ENCODE measurements around the gene NSMCE3.

Gene NSMCE3

GRCh38 chr15:29276366-29276765, 6.7 kb upstream of the NSMCE3 start:
- Histone ChIP-seq H3K9me3 (ENCODE audit: low read depth, low read length) (no peaks in the 10 kb centered on the region), H3K36me3 (ENCODE audit: insufficient read depth, low read length) (no peaks in the 10 kb centered on the region), H3K9ac (ENCODE audit: insufficient read length) (no peak overlapping the region), H3K4me3 (no peak overlapping the region), H3K27ac (no peak overlapping the region)
- no peak for TF ChIP-seq EZH2 (IDR thresholded peaks at IDR 0.05)
- TF ChIP-seq FOXP2 (optimal IDR thresholded peaks at IDR 0.05; ENCODE audit: control extremely low read depth, extremely low read length, insufficient read depth) = no peak
- no peak for TF ChIP-seq POLR2AphosphoS5 (IDR thresholded peaks at IDR 0.05; ENCODE audit: borderline replicate concordance, low read depth, low read length)
- DNase-seq (ENCODE audit: low read depth, low spot score) = no peak

DNA sequence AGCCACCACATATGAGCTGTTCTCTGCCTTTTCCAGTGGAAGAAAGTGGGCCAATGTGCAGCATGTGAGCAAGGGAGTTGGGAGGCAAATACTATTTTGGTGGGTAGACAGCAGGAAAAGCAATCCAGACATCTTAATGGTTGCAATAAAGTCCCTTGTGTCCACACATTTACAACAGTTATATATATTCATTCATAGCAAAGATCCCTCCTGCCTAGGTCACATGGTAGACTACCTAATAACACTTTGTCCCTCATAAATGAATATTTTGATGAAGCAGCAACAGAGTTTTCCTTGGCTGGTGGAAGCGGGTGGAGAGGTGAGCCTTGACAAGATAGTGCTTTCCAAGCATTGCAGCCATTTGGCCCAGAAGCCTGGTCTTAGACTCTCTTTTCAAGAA, 6.2 kb upstream of the NSMCE3 start:
- Histone ChIP-seq H3K27ac (no peak overlapping the region), H3K36me3 (ENCODE audit: insufficient read depth, low read length) (no peaks in the 10 kb centered on the region), H3K4me3 (no peak overlapping the region), H3K9ac (ENCODE audit: insufficient read length) (no peak overlapping the region), H3K9me3 (ENCODE audit: low read depth, low read length) (no peaks in the 10 kb centered on the region)
- DNase-seq (ENCODE audit: low read depth, low spot score) = no peak
- TF ChIP-seq EZH2 (IDR thresholded peaks at IDR 0.05) = no peak
- TF ChIP-seq FOXP2 (optimal IDR thresholded peaks at IDR 0.05; ENCODE audit: control extremely low read depth, extremely low read length, insufficient read depth) = no peak
- TF ChIP-seq POLR2AphosphoS5 (IDR thresholded peaks at IDR 0.05; ENCODE audit: borderline replicate concordance, low read depth, low read length) = no peak

DNA sequence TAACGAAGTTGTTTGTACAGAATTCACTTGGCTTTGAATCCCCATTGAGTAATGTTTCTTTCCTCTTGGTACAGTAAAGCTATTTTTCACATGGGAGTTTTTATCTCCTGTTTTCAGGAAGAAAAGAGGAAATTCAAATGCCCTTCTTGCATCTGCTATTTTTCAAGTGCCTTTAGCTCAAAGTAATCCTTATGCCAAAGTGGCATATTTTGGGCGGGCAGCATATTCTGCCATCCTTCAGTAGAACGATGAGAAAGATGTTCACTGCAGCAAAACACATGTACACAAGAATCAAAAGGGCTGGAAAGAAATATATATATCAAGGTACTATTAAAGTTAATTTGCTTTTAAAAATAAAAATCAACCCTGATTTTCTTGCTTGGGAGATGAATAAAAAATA, 5.3 kb upstream of the NSMCE3 start:
- Histone ChIP-seq H3K9me3 (ENCODE audit: low read depth, low read length) (no peaks in the 10 kb centered on the region), H3K36me3 (ENCODE audit: insufficient read depth, low read length) (no peaks in the 10 kb centered on the region), H3K9ac (ENCODE audit: insufficient read length) (no peak overlapping the region), H3K27ac (no peak overlapping the region), H3K4me3 (no peak overlapping the region)
- TF ChIP-seq EZH2 (IDR thresholded peaks at IDR 0.05) (no peak), FOXP2 (optimal IDR thresholded peaks at IDR 0.05; ENCODE audit: control extremely low read depth, extremely low read length, insufficient read depth) (no peak), POLR2AphosphoS5 (IDR thresholded peaks at IDR 0.05; ENCODE audit: borderline replicate concordance, low read depth, low read length) (no peak)
- no peak for DNase-seq (ENCODE audit: low read depth, low spot score)

- no peak overlapping the region for H3K27ac ChIP-seq
- TF ChIP-seq POLR2AphosphoS5 (IDR thresholded peaks at IDR 0.05; ENCODE audit: borderline replicate concordance, low read depth, low read length) (no peak), FOXP2 (optimal IDR thresholded peaks at IDR 0.05; ENCODE audit: control extremely low read depth, extremely low read length, insufficient read depth) (no peak), EZH2 (IDR thresholded peaks at IDR 0.05) (no peak)
- no peaks in the 10 kb centered on the region for H3K36me3 ChIP-seq (ENCODE audit: insufficient read depth, low read length)
- no peak overlapping the region for H3K4me3 ChIP-seq
- no peak for DNase-seq (ENCODE audit: low read depth, low spot score)
- H3K9ac ChIP-seq (ENCODE audit: insufficient read length) = no peak overlapping the region
- no peaks in the 10 kb centered on the region for H3K9me3 ChIP-seq (ENCODE audit: low read depth, low read length)
Observed at GRCh38 chr15:29272219-29272618, 2.6 kb upstream of the NSMCE3 start.

- TF ChIP-seq POLR2AphosphoS5 (IDR thresholded peaks at IDR 0.05; ENCODE audit: borderline replicate concordance, low read depth, low read length) (no peak), EZH2 (IDR thresholded peaks at IDR 0.05) (no peak), FOXP2 (optimal IDR thresholded peaks at IDR 0.05; ENCODE audit: control extremely low read depth, extremely low read length, insufficient read depth) (no peak)
- Histone ChIP-seq H3K27ac (no peak overlapping the region), H3K9ac (ENCODE audit: insufficient read length) (no peak overlapping the region), H3K36me3 (ENCODE audit: insufficient read depth, low read length) (no peaks in the 10 kb centered on the region), H3K4me3 (no peak overlapping the region), H3K9me3 (ENCODE audit: low read depth, low read length) (no peaks in the 10 kb centered on the region)
- no peak for DNase-seq (ENCODE audit: low read depth, low spot score)
Observed at GRCh38 chr15:29270976-29271375, 1.4 kb upstream of the NSMCE3 start.

GRCh38 chr15:29270169-29270955, 740 bp upstream of the NSMCE3 start:
- DNase-seq (ENCODE audit: low read depth, low spot score) = no peak
- no peak overlapping the region for H3K27ac ChIP-seq
- H3K4me3 ChIP-seq = peak overlapping the region; percentile 92
- H3K9me3 ChIP-seq (ENCODE audit: low read depth, low read length) = no peaks in the 10 kb centered on the region
- no peaks in the 10 kb centered on the region for H3K36me3 ChIP-seq (ENCODE audit: insufficient read depth, low read length)
- peak overlapping the region; percentile 74 for H3K9ac ChIP-seq (ENCODE audit: insufficient read length)
- TF ChIP-seq EZH2 (IDR thresholded peaks at IDR 0.05) = no peak
- TF ChIP-seq POLR2AphosphoS5 (IDR thresholded peaks at IDR 0.05; ENCODE audit: borderline replicate concordance, low read depth, low read length) = no peak
- no peak for TF ChIP-seq FOXP2 (optimal IDR thresholded peaks at IDR 0.05; ENCODE audit: control extremely low read depth, extremely low read length, insufficient read depth)

DNA sequence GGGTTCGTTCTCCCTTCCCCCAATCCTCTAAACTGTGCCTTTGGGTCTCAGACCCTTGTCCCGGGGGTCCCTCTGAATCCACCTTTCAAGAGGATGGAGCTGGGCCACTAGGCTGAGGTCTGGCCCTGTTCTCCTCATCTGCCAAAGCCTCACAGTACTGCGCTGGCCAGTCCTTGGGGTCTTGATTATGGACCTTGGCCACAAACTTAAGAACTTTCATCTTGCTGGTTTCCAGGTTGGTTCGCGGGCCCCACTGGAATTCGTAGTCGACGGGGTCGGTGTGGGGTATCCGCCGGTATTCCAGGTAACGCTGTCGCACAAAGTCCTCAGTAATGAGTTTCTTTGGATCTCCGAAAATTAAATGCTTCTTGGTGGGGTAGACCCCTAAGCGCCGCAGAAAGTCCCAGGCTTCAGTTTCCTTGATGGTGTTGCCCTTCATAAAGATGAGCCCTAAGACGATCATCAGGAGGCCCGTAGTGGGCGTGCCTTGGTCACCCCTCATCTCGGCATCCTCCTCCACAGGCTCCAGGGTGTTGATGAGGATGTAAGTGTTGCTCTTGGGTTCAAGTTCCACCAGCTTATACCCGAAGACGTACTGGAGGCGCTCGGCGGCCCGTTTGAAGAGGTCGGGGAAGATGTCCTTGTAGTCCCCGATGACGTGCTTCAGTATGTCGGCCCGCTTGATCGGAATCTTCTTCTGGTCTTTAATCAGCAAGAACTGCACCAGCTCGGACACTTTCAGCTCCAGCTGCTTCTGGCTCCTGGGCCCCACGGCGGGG, 727 bp downstream of the NSMCE3 start:
- H3K4me3 ChIP-seq = peak overlapping the region; percentile 92
- H3K9me3 ChIP-seq (ENCODE audit: low read depth, low read length) = no peaks in the 10 kb centered on the region
- no peaks in the 10 kb centered on the region for H3K36me3 ChIP-seq (ENCODE audit: insufficient read depth, low read length)
- H3K9ac ChIP-seq (ENCODE audit: insufficient read length) = peak overlapping the region; percentile 86
- H3K27ac ChIP-seq = no peak overlapping the region
- no peak for DNase-seq (ENCODE audit: low read depth, low spot score)
- TF ChIP-seq EZH2 (IDR thresholded peaks at IDR 0.05) (no peak), POLR2AphosphoS5 (IDR thresholded peaks at IDR 0.05; ENCODE audit: borderline replicate concordance, low read depth, low read length) (no peak), FOXP2 (optimal IDR thresholded peaks at IDR 0.05; ENCODE audit: control extremely low read depth, extremely low read length, insufficient read depth) (no peak)

DNA sequence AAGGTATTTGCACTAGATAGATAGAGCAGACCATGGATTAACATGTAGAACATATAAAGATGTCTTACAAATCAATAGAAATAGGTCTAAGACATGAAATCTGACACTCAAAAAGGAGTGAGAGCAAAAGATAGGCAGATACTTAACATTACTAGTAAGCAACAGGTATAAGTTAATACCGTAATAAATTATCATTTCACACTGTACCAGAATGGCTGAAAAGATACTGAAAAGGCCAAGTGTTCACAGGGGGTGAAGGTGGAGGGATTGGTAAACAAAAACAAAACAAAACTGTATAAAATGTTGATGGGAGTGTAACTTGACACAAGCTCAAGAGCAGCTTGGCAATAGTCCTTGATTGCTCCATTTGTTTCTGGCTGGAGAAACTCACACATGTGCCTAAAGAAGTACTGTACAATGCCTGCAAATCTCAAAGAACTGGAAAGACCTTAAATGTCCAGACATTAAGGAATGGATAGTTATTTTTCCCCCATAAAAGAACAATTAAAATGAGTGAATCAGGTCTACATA, 3.5 kb downstream of the NSMCE3 start:
- Histone ChIP-seq H3K36me3 (ENCODE audit: insufficient read depth, low read length) (no peaks in the 10 kb centered on the region), H3K4me3 (no peak overlapping the region), H3K9me3 (ENCODE audit: low read depth, low read length) (no peaks in the 10 kb centered on the region), H3K27ac (no peak overlapping the region), H3K9ac (ENCODE audit: insufficient read length) (no peak overlapping the region)
- TF ChIP-seq FOXP2 (optimal IDR thresholded peaks at IDR 0.05; ENCODE audit: control extremely low read depth, extremely low read length, insufficient read depth) (no peak), POLR2AphosphoS5 (IDR thresholded peaks at IDR 0.05; ENCODE audit: borderline replicate concordance, low read depth, low read length) (no peak), EZH2 (IDR thresholded peaks at IDR 0.05) (no peak)
- no peak for DNase-seq (ENCODE audit: low read depth, low spot score)

Measured in SK-N-MC (cell line).